Right lobe of liver (tissue), 6 donors: ENCODE data around the gene SH3GL1. TPM values are rescaled to one million over a fixed set of nuclear protein-coding genes. Genes with fewer than 3 reads are reported as not detected.

Experiments
- ATAC-seq, 4 donors: fragments of 200-7000 bp; cut with Tn5 transposase; one replicate each; pipeline ENCODE4 v1.9.1; 2020; ENCODE audit warnings: mild to moderate bottlenecking in 4 of 4, moderate library complexity in 4 of 4
- DNase-seq, 3 donors: peaks; one replicate each; pipeline ENCODE4 v3.0.0-alpha.2; 2020
- H3K27ac ChIP-seq, 3 donors: fragments of 200-600 bp; one replicate each; pipeline ENCODE4 v1.8.0; 2022
- H3K27me3 ChIP-seq, 2 donors: fragments of 200-600 bp; one replicate each; pipeline ENCODE4 v1.8.0; 2022
- H3K36me3 ChIP-seq, 4 donors: fragments of 200-600 bp; sonication (generic) in 1 of 4; one replicate each; pipeline versions ENCODE4 v1.5.1 to v1.8.0; 2017 to 2022; ENCODE audit warnings: control low read depth in 1 of 4
- H3K4me1 ChIP-seq, 4 donors: fragments of 200-600 bp; sonication (generic) in 1 of 4; one replicate each; pipeline versions ENCODE4 v1.5.1 to v1.8.0; 2017 to 2022; ENCODE audit warnings: control low read depth in 1 of 4
- H3K4me3 ChIP-seq, 3 donors: fragments of 200-600 bp; one replicate each; pipeline ENCODE4 v1.8.0; 2022
- H3K9me3 ChIP-seq, 4 donors: fragments of 200-600 bp; sonication (generic) in 1 of 4; one replicate each; pipeline versions ENCODE4 v1.5.1 to v1.8.0; 2017 to 2022; ENCODE audit warnings: control low read depth in 1 of 4
- CTCF ChIP-seq, 4 donors: fragments of 200-600 bp in 3 of 4; fragments of 450-650 bp in 1 of 4; IDR thresholded peaks; one replicate each; pipeline versions ENCODE4 v1.5.1 to v1.8.0; 2016 to 2022; ENCODE audit warnings: antibody characterized with exemption in 4 of 4, mild to moderate bottlenecking in 2 of 4
- POLR2A ChIP-seq: fragments of 450-650 bp; IDR thresholded peaks from one replicate; pipeline ENCODE4 v1.6.1; 2017; ENCODE audit warnings: antibody characterized with exemption, mild to moderate bottlenecking
- WGBS: methylation state at CpG from one replicate; pipeline ENCODE4 v1.1.6; 2018; ENCODE audit warnings: low coverage, low lambda C conversion rate; ENCODE audit not compliant: insufficient coverage; ENCODE audit errors: missing lambda C conversion rate; 5-methylcytosine and 5-hydroxymethylcytosine counted together
- intact Hi-C, 2 donors: fragments of 100-400 bp; cut with DNase I; formaldehyde crosslinking; loops; one replicate each; pipeline versions ENCODE4 v1.11.2 to v1.14.1; 2022
- total RNA-seq, 6 experiments: library from RNA; depleted of rRNA in 2 of 6; stranded (reverse); fragments of >200 nt in 2 of 6; fragmentation: NEBNext Ultra II Directional in 3 of 6; extraction: Animal tissue kit (Norgen Biotek cat#: 25700) in 3 of 6; gene quantifications; one replicate each; pipeline versions ENCODE4 v1.1.0 to v1.2.4, GENCODE V29; 2016 to 2023
- donor health status: DM: no; HTN: yes; CAD: no.
- donor health status: DM: no; HTN: no; CAD: no.
- donor health status: DM: no; HTN: no; CAD: no.
- donor health status: DM: no; HTN: yes; CAD: no.
- donor health status: DM: no; HTN: yes; CAD: no.

The SH3GL1 gene
- total RNA-seq, 6 experiments from 2014 or later: 22.6 to 47.7 (median 25.2) TPM

- no peaks in the 10 kb centered on the region for H3K27me3 ChIP-seq
- no peak overlapping the region for H3K4me3 ChIP-seq
- DNase-seq (peak in 2 of 3 donors; percentile 19 to 47), ATAC-seq (no peak)
- no peak overlapping the region for H3K27ac ChIP-seq
- no peaks in the 10 kb centered on the region for H3K9me3 ChIP-seq
- H3K4me1 ChIP-seq: peaks cover 0 to 43% (median 13%) of the 10 kb centered on the region in 4 donors
- intact Hi-C loops: no loop called here
- H3K36me3 ChIP-seq: peaks cover 0 to 10% (median 4%) of the 10 kb centered on the region in 4 donors
- no peak for TF ChIP-seq CTCF (IDR thresholded peaks at IDR 0.05)
- TF ChIP-seq POLR2A: no peak
- 73% methylated on average over 2 of the region's 15 CpGs for WGBS
Measured at GRCh38 chr19:4370418-4371041, 29.8 kb downstream of the SH3GL1 start.

- TF ChIP-seq POLR2A (no peak), CTCF (IDR thresholded peaks at IDR 0.05) (peak; percentile 22 to 34 (median 30))
- peak in 1 of 3 donors; percentile 54 for DNase-seq
- peak; percentile 24 to 58 (median 48) for ATAC-seq
- intact Hi-C loops: no loop called here
- Histone ChIP-seq H3K27ac (peak overlapping the region in 2 of 3 donors; percentile 37 to 58), H3K27me3 (no peaks in the 10 kb centered on the region), H3K36me3 (peaks cover 0 to 15% (median 5%) of the 10 kb centered on the region in 4 donors), H3K4me1 (peaks cover 0 to 37% (median 8%) of the 10 kb centered on the region in 4 donors), H3K9me3 (no peaks in the 10 kb centered on the region), H3K4me3 (no peak overlapping the region)
- no CpG with 5 or more reads among the region's 21 CpGs for WGBS
Measured at GRCh38 chr19:4369888-4370260, 30.5 kb downstream of the SH3GL1 start.

DNA sequence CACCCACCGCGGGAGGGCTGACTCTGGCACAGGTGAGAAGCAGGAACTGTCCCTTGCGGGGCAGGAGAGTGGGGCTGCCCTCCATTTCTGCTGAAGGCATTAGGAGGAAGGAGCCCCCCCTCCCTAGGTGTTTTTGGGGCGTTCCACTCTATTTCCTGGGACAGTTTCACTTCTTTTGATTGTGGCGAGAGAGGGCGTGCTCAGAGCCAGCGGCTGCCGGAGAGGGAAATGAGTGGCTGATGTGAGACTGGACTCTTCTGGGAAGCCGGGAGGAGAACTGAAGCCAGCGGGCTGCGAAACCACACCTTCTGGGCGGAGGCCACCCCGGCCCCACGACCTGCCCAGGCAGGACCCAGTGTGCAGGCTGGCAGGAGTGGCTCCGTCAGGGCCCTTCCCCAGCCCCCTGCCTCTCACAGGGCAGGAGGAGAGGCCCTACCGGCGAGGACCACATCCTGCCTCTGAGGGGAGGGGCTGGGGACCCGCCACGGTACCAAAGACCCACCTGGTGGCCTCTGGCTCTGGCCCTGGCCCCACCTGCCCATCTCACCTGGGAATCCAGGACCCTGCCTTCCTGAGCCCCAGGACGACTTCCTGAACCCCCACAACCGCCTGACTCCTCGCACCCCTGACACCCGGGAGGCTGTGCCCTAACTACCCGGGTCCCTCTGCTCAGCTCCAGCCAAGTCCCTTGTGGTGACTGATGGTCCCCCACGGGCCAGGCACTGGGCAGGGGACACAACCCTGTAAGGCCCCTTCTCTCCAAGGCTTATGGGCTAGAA lies 31.0 kb downstream of the SH3GL1 start:
- intact Hi-C loops: no loop called here
- ATAC-seq (peak; percentile 11 to 50 (median 42)), DNase-seq (peak in 1 of 3 donors; percentile 60)
- Histone ChIP-seq H3K9me3 (no peaks in the 10 kb centered on the region), H3K27ac (peak overlapping the region in 2 of 3 donors; percentile 37 to 58), H3K36me3 (peaks cover 0 to 18% (median 7%) of the 10 kb centered on the region in 4 donors), H3K4me1 (peaks cover 0 to 31% (median 5%) of the 10 kb centered on the region in 4 donors), H3K4me3 (no peak overlapping the region), H3K27me3 (no peaks in the 10 kb centered on the region)
- WGBS: 32% methylated on average over 7 of the region's 25 CpGs
- TF ChIP-seq POLR2A (no peak), CTCF (IDR thresholded peaks at IDR 0.05) (no peak)

DNA sequence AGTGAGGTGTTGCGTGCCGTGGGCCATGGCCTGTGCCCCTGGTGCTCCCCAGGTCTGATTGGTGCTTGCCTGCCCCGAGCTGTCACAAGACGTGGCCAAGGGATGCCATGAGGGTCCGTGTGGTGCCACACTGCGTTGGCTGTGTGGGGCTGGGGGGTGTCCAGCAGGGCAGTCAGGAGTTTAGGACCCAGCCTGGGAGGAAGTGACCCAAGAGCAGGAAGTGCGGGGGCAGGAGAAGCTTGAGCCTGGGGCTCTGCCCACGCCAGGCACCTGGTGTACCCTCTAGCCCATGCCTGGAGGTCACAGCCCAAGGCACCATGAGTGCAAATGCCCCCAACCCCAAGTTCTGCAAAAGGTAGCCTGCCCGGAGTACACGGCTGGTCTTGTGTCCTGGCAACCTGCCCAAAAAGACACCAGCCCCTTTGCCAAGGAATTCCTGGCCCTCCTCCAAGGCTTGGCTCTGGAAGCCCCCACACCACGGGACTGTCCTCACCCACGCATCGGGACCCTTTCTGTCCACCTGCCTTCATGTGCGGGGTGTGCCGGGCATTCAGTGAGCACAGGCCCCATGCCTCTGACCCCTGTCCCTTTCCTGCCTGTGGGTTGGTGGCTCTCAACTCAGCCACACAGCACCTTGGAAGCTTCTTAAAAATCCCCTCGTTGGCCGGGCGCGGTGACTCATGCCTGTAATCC lies 32.1 kb downstream of the SH3GL1 start:
- H3K27me3 ChIP-seq: no peaks in the 10 kb centered on the region
- intact Hi-C loops: no loop called here
- 50% methylated on average over 1 of the region's 19 CpGs for whole genome bisulfite sequencing
- ATAC-seq (peak in 2 of 4 donors; percentile 2 to 3), DNase-seq (peak in 1 of 3 donors; percentile 55)
- H3K36me3 ChIP-seq: peaks cover 0 to 28% (median 12%) of the 10 kb centered on the region in 4 donors
- peak overlapping the region in 1 of 3 donors; percentile 58 for H3K27ac ChIP-seq
- TF ChIP-seq CTCF (IDR thresholded peaks at IDR 0.05) (no peak), POLR2A (no peak)
- peaks cover 0 to 21% (median 5%) of the 10 kb centered on the region in 4 donors for H3K4me1 ChIP-seq
- H3K9me3 ChIP-seq: no peaks in the 10 kb centered on the region
- no peak overlapping the region for H3K4me3 ChIP-seq
